DOHH2 (cell line): Measurements from ENCODE around the gene SMU1.

Experiments used
- H3F3A ChIP-seq: fragments of 200-600 bp; sonication (generic), shearing (Covaris generic); 2 replicates; pipeline ENCODE4 v1.6.0; 2016; ENCODE audit warnings: antibody characterized with exemption, mild to moderate bottlenecking; ENCODE audit not compliant: control insufficient read depth, insufficient read depth
- H3K27ac ChIP-seq: fragments of 200-600 bp; sonication (generic); 2 replicates; pipeline ENCODE4 v1.5.1; 2014; ENCODE audit warnings: low read depth, mild to moderate bottlenecking, low read length, moderate library complexity
- H3K27me3 ChIP-seq: fragments of 200-600 bp; sonication (generic); 2 replicates; pipeline ENCODE4 v1.6.1; 2014; ENCODE audit warnings: mild to moderate bottlenecking, low read length, mixed read lengths; ENCODE audit not compliant: control insufficient read depth
- H3K36me3 ChIP-seq: fragments of 200-600 bp; sonication (generic); 2 replicates; pipeline ENCODE4 v1.6.1; 2014; ENCODE audit warnings: mild to moderate bottlenecking, low read length, moderate library complexity, mixed read lengths; ENCODE audit not compliant: control insufficient read depth
- H3K4me1 ChIP-seq: fragments of 200-600 bp; sonication (generic); 2 replicates; pipeline ENCODE4 v1.6.1; 2014; ENCODE audit warnings: mild to moderate bottlenecking, low read length, mixed read lengths; ENCODE audit not compliant: control insufficient read depth
- H3K4me2 ChIP-seq: fragments of 200-600 bp; sonication (generic); 2 replicates; pipeline ENCODE4 v1.6.0; 2014; ENCODE audit warnings: mild to moderate bottlenecking, low read length, moderate library complexity
- H3K4me3 ChIP-seq: fragments of 200-600 bp; sonication (generic); 2 replicates; pipeline ENCODE4 v1.5.1; 2014; ENCODE audit warnings: mild to moderate bottlenecking, low read length, mixed read lengths
- H3K79me2 ChIP-seq: fragments of 200-600 bp; sonication (generic); 2 replicates; pipeline ENCODE4 v1.6.1; 2014; ENCODE audit warnings: mild to moderate bottlenecking, low read length, mixed read lengths; ENCODE audit not compliant: control insufficient read depth
- H3K9me2 ChIP-seq: fragments of 200-600 bp; sonication (generic); replicated peaks from 2 replicates; pipeline ENCODE4 v1.6.1; 2014; ENCODE audit warnings: mild to moderate bottlenecking, low read length, mixed read lengths; ENCODE audit not compliant: control insufficient read depth
- H3K9me3 ChIP-seq: fragments of 200-600 bp; sonication (generic); 2 replicates; pipeline ENCODE4 v1.6.1; 2014; ENCODE audit warnings: antibody characterized with exemption, low read length, mixed read lengths; ENCODE audit not compliant: control insufficient read depth, insufficient read depth
- H4K20me1 ChIP-seq: fragments of 200-600 bp; sonication (generic); 2 replicates; pipeline ENCODE4 v1.6.0; 2014; ENCODE audit warnings: low read depth, mild to moderate bottlenecking, antibody characterized with exemption, low read length, moderate library complexity; ENCODE audit not compliant: control insufficient read depth, insufficient read depth
- EZH2phosphoT487 ChIP-seq: fragments of 200-600 bp; sonication (generic); IDR thresholded peaks from 2 replicates; pipeline ENCODE4 v1.6.1; 2017; ENCODE audit warnings: borderline replicate concordance, mild to moderate bottlenecking, antibody characterized with exemption, low read length, moderate library complexity, mixed read lengths
- TF ChIP-seq, protein P1 (sequence below): fragments of 200-600 bp; sonication (generic); IDR thresholded peaks from one replicate; pipeline ENCODE4 v1.5.1; 2014; ENCODE audit warnings: antibody characterized with exemption, mild to moderate bottlenecking, low read depth, low read length; ENCODE audit not compliant: poor library complexity, severe bottlenecking

SMU1 gene

DNA sequence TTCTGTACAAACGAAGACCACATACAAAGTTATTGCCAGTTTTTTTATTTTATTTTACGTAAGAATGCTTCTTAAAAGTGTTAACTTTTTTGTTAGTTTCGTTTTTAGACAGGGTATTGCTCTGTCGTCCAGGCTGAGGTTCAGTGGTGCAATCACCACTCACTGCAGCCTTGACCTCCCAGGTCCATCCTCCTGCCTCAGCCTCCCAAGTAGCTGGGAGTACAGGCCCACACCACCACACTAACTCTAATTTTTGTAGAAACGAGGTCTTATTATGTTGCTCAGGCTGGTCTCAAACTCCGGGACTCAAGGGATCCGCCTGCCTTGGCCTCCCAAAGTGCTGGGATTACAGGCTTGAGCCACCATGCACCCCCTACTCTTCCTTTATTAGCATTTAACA is 53.7 kb downstream of the SMU1 start:
- H3K79me2 ChIP-seq: peaks cover 79% of the 10 kb centered on the region
- H3K4me3 ChIP-seq: peak overlapping the region; percentile 99
- TF ChIP-seq, protein P1, sequence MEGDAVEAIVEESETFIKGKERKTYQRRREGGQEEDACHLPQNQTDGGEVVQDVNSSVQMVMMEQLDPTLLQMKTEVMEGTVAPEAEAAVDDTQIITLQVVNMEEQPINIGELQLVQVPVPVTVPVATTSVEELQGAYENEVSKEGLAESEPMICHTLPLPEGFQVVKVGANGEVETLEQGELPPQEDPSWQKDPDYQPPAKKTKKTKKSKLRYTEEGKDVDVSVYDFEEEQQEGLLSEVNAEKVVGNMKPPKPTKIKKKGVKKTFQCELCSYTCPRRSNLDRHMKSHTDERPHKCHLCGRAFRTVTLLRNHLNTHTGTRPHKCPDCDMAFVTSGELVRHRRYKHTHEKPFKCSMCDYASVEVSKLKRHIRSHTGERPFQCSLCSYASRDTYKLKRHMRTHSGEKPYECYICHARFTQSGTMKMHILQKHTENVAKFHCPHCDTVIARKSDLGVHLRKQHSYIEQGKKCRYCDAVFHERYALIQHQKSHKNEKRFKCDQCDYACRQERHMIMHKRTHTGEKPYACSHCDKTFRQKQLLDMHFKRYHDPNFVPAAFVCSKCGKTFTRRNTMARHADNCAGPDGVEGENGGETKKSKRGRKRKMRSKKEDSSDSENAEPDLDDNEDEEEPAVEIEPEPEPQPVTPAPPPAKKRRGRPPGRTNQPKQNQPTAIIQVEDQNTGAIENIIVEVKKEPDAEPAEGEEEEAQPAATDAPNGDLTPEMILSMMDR: no peak
- no peak for TF ChIP-seq EZH2phosphoT487
- H3K36me3 ChIP-seq: peaks cover 70% of the 10 kb centered on the region
- H3K9me2 ChIP-seq: no peaks in the 10 kb centered on the region
- no peaks in the 10 kb centered on the region for H3K27me3 ChIP-seq
- no peak overlapping the region for H3K27ac ChIP-seq
- H3K4me1 ChIP-seq: peaks cover 38% of the 10 kb centered on the region
- 0 out of 2 replicates have a peak, but pooled peaks cover 6% of the 10 kb centered on the region for H3F3A ChIP-seq
- H4K20me1 ChIP-seq: peaks cover 14% of the 10 kb centered on the region
- H3K9me3 ChIP-seq: no peaks in the 10 kb centered on the region
- peak overlapping the region; percentile 98 for H3K4me2 ChIP-seq

DNA sequence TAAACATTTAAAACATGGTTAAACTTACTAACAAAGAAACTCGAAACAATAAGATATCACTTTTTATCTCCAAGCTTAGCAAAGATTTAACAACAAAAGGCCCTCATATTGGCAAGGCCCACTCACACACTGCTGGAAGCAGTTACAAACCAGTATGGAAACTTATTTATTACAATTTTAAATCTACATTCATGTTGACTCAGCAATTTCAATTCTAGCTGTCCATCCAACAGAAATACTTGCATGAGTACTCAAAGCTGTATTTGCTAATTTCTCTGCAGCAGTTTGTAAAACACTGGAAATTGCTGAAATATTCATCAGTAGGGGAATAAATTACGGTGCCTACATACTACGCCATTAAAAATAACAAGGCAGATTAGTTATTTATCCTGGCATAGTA is 54.2 kb downstream of the SMU1 start:
- Histone ChIP-seq H4K20me1 (peaks cover 14% of the 10 kb centered on the region), H3K27me3 (no peaks in the 10 kb centered on the region), H3K9me2 (no peaks in the 10 kb centered on the region), H3K4me3 (0 out of 2 replicates have a peak overlapping the region, but pooled peaks have one; percentile 99), H3K4me2 (peak overlapping the region; percentile 98), H3K27ac (no peak overlapping the region), H3K79me2 (peaks cover 75% of the 10 kb centered on the region), H3F3A (0 out of 2 replicates have a peak, but pooled peaks cover 10% of the 10 kb centered on the region), H3K9me3 (no peaks in the 10 kb centered on the region), H3K36me3 (peaks cover 66% of the 10 kb centered on the region), H3K4me1 (peaks cover 34% of the 10 kb centered on the region)
- TF ChIP-seq EZH2phosphoT487: no peak

DNA sequence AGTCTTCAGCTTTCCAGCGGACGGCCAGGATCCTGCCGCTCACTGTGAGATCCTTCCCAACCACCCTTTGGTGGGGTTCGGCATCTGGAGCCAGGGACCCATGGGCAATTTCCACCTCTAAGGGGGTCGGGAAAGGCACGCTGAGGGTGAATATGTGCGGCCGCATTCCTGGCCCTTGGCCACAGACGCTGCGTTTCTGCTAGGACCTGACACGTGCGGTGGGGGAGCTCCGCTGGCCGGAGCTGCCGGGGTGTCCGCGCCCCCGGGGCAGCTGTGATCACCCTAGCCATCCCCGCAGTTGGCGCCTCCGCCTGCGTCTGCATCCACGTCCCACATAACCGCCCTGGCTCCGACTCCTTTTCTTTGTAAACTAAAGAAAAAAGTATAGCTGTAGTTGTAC is 56.7 kb downstream of the SMU1 start:
- Histone ChIP-seq H3K4me1 (peaks cover 21% of the 10 kb centered on the region), H3K9me3 (no peaks in the 10 kb centered on the region), H3K27ac (no peak overlapping the region), H3K4me2 (no peak overlapping the region), H3F3A (0 out of 2 replicates have a peak, but pooled peaks cover 10% of the 10 kb centered on the region), H3K27me3 (no peaks in the 10 kb centered on the region), H3K9me2 (no peaks in the 10 kb centered on the region), H3K36me3 (peaks cover 47% of the 10 kb centered on the region), H3K79me2 (peaks cover 51% of the 10 kb centered on the region), H3K4me3 (no peak overlapping the region), H4K20me1 (no peaks in the 10 kb centered on the region; the same call in 1 of the 2 replicates)
- TF ChIP-seq, protein P1: no peak
- no peak for TF ChIP-seq EZH2phosphoT487

DNA sequence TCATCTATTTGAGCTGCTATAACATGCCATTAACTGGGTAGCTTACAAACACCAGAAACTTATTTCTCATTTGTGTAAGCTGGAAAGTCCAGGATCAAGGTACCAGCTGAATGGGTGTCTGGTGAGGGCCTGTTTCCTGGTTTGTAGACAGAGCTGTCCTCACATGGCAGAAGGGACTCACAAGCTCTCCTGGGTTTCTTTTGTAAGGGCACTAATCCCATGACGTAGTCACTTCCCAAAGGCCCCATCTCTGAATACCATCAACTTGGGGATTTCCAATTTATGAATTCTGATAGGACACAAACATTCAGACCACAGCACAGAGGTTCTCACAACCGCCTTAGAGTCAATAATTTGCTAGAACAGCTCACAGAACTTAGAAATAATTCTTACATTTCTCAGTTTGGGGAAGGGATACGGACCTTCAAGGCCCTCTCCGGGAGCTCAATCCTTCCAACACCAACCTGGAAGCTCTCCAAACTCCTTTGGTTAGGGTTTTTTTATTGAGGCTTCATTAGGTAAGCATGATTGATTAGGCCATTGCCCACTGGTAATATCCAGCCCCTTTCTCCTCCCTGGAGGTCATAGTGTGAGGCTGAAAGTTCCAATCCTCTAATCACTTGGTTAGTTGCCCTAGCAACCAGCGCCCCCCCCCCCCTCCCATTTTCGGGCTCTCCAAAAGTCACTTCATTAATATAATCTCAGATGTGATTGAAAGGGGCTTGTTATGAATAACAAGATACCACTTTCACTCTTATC is 59.0 kb downstream of the SMU1 start:
- Histone ChIP-seq H3K4me1 (peaks cover 1% of the 10 kb centered on the region), H3K9me2 (no peaks in the 10 kb centered on the region), H3K79me2 (peaks cover 27% of the 10 kb centered on the region), H3K27ac (no peak overlapping the region), H4K20me1 (no peaks in the 10 kb centered on the region; the same call in 1 of the 2 replicates), H3K36me3 (peaks cover 27% of the 10 kb centered on the region), H3F3A (0 out of 2 replicates have a peak, but pooled peaks cover 9% of the 10 kb centered on the region), H3K9me3 (no peaks in the 10 kb centered on the region), H3K4me3 (no peak overlapping the region), H3K27me3 (no peaks in the 10 kb centered on the region), H3K4me2 (no peak overlapping the region)
- TF ChIP-seq, protein P1: no peak
- TF ChIP-seq EZH2phosphoT487: no peak
